NCI-H146 treated with DMSO at 0.1 percent for 48 hours (cell line): ENCODE data around the gene CCDC170.
"Not testable (repeated sequence)": the region's sequence is repeated elsewhere in the genome, so short reads cannot be mapped to it uniquely, and the experiment has no call there.

Experiments used
- DNase-seq: peaks from one replicate; lab custom pipeline; 2025; ENCODE audit not compliant: unreplicated experiment; lab: John Stamatoyannopoulos, UW

The CCDC170 gene

DNA sequence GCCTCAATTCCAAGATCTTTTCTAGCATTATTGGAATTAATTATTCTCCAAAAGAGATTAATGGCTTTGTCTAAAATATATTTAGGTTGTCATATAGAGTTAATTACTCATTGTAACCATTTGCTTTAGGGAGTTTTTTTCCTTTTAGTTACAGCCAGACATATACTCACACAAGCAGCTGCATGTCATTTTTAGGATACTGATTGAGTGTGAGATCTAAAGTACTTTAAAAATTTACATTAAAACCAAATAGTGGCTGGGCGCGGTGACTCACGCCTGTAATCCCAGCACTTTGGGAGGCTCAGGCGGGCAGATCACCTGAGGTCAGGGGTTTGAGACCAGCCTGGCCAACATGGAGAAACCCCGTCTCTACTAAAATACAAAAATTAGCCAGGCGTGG, 51.1 kb downstream of the CCDC170 start:
- not testable (repeated sequence) for DNase-seq

DNA sequence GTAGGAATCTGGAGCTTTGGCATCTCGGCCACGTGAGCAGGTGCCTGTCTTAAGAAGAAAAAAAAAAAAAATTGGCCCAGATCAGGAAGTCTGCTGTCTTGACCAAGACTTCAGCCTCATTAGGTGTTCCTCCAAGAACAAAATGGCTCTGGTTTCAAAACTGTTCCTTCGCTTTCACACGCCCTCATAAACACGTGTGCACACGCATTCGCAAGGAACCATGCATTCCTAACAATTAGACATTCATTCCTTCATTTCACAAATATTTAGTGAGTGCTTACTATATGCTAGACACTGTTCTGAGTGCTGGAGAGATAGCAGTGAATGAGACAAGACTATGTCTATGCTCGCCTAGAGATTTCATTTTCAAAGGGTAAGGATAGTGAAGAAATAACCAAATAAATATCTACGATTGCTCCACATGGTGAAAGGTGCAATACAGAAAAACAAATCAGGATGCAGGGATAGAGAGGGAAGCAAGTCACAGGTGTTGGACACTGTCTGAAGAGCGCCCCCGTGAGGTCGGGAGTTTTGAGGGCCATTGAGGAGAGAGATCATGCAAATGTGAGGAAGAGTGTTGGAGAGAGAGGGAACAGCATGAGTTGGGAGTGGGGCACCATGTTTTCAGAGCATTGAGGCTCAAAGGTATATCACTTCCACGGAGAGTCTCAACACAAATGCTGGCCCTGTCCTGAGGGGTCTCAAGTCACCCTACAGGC, 53.3 kb downstream of the CCDC170 start:
- no peak for DNase-seq

DNA sequence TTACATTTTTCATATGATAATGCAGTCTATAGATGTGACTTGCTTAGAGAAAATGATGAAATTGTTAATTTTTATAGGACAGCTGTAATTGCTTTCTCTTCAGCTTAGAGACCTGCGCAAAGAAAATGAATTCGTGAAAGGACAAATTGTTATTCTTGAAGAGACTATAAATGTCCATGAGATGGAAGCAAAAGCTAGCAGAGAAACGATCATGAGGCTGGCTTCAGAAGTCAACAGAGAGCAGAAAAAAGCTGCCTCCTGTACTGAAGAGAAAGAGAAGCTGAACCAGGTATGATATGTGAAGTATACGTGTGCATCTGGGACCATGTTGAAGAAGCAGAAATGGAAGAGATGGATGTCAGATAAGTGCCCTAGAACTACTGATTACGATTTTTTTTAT, 54.4 kb downstream of the CCDC170 start:
- DNase-seq = no peak

DNA sequence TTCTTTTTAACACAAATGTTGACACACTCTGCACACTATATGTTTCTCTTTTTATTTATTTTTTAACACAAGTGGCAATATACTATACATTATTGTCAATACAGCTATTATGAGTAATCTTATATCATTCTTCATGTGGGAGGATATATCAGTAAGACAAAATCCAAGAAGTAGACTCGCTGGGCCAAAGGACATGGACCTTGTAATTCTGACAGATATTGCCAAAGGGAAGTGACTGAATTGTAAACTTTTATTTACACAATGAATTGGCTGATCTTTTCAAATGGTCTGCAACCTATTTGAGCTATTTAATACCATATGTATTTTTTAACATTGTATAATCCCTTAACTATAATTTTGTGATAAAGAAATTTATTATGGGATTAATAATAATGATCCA, 56.0 kb downstream of the CCDC170 start:
- no peak for DNase-seq

DNA sequence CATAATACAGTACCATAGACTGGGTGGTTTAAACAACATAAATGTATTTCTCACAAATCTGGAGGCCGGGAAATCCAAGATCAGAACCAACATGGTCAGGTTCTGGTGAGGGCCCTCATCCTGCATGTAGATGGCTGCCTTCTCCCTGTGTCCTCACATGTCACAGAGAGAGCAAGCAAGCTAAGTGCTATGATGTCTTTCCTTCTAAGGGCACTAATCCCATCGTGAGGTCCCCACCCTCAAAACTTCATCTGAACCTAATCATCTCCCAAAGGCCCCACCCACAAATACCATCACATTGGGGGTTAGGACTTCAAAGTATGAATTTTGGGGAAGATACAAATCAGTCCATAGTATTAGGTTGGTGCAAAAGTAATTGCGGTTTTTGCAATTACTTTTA, 56.8 kb downstream of the CCDC170 start:
- DNase-seq = no peak

DNA sequence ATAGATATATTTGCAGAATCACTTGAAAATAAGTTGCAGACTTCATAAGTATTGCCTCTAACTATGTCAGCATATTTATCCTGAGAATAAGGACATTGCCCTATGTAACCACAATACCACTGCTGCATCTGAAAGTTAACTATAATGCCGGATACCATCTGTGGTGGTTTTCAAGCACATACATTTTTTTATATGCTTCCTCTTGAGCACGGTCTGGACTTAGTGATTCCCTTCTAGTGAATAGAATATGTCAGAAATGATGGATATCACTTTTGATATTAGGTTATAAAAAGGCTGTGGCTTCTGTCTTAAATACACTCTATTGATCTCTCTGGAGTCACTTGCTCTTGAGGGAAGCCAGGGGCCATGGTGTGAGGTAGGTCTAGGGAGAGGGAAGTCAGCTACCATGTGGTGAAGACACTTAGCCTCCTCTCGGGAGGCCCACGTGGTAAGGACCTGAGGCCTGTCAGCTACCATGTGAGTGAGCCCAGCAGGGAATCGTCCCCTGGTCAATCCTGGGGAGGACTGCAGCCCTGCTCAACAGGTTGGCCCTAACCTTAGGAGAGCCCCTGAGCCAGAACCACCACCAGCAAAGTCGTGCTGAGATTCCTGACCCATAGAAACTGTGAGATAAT, 57.5 kb downstream of the CCDC170 start:
- DNase-seq = no peak

DNA sequence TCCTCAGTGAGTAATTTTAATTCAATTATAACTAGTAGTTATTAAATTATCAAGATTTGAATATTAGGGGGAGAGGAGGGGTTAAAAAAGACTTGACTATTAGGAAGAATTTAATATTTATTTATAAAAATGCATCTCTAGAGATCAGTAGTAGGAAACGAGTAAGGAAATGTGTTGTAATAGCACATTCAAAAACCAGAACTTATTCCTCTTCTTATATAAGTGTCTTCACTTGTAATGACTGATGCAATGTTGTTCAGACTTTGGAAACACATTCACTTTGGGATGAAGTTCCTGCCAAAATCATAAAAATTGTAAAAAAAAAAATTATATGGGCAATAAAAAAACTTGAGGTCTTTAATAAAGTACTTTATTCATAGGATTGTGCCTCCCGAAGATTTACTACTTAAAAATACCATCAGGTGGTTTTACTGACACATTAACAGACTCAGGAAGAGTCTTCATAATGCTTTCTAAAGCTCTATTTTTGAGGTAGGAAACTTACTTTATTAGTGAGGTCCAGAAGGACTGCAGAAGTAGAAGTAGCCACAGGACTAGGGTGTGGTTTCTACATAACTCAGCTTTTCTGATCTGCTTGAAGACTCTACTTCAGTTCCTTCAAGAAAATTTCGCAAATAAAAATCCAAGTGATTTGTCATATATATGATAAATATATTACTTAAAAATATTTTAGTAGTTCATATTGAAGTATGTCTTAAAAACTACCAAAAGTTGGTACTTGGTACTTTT, 59.8 kb downstream of the CCDC170 start:
- no peak for DNase-seq

DNA sequence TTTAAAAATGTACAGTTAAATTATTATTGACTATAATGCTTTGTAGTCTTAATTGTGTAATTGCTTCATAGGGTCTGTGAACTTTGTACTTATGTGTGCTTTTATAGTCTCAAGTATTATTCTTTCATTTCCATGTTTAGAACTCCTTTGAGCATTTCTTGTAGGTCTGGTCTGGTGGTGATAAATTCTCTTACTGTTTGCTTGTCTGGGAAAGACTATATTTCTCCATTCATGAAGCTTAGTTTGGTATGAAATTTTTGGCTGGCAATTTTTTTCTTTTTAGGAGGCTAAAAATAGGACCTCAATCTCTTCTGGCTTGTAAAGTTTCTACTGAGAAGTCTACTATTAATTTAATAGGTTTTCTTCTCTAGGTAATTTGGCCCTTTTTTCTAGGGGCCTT, 67.4 kb downstream of the CCDC170 start:
- DNase-seq = no peak

DNA sequence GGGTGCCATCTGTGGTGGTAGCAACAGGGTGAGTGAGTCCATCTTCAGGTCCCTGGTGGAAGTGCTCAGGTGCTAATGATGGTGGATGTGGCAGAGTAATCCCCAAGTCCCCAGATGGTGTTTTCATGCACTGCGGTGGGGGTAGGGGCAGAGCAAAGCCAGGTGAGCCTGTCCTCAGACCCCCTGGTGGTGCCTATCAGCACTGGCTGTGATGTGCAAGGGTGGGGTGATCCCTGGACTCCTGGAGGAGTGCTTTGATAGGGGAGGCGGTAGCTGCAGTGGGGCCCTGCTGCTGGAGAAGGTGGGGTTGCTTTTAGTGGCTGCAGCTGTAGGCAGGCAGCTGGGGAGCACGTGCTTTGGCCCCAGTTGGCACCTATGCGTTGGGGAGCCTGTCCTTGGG, 70.8 kb downstream of the CCDC170 start:
- DNase-seq = no peak

DNA sequence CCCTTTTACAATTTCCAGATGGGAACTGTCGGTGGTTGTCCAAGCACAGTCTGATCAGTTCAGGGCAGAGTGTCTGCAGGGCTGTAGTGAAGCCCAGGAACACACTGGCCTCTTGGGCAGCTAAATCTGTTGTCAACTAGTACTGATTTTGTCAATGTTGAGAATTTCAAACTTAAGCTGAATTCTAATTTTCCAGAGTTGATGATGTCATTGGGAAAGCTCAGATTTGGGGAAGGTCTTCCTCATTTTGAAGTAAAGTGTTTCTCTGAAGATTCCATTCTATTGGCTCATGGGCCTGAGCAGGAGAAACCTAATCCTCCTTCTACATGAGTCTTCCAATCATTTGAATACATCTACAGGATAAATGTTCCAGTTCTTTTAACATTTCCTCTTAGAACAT, 72.1 kb downstream of the CCDC170 start:
- DNase-seq = no peak

DNA sequence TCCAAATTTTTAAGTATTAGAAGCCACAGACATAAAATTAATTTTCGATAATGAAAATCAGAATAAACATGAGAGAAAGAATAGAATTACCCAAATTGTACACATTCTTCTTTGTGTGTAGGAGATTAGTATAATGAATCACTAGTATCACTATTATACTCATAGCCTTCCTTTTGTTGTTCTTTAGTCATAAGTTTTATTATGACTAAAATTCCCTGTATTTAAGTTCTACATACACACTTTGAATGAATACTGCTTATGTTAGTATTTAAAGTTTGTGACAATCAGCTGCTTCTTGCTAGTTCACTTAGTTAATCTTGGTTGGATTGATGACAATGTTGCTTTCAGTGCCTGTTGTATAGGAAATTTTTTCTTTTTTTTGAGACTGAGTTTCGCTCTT, 72.7 kb downstream of the CCDC170 start:
- DNase-seq = no peak

DNA sequence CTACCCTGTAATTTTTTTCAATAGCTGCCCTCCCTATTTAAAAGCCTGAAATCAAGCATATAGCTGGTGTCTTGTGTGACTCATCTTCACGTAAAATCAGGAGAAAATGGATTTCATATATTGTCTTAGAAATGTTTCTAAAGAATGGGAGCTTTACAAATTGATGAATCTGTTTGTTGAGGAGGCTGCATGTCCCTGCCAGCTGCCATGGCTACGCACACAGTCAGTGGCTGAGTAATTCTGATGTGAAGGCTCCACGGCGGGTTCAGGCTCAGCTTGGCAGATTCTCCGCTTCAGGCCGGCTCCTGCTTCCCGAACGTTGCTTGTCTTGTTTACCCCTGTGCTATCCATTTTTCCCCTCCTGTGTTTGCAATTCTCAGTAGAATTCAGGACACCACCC, 82.8 kb downstream of the CCDC170 start:
- DNase-seq = no peak

DNA sequence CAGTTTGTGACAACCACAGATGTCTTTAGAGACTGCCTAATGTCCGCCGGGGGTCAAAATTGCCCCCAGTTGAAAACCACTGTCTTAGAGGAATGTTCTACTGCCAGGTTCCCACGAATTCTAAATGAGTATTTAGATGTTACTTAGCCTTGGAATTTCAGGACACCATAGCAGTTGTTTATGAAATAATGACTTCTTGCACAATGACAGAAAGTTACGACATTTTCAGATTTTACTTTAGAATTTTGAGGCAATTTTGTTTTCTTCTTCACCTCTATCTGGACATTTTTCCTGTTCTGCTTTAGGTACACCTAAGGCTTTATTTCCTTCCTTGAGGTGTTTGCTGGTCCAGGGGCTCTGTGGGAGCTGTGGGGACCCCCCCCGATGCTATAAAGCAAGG, 83.4 kb downstream of the CCDC170 start:
- DNase-seq = no peak

DNA sequence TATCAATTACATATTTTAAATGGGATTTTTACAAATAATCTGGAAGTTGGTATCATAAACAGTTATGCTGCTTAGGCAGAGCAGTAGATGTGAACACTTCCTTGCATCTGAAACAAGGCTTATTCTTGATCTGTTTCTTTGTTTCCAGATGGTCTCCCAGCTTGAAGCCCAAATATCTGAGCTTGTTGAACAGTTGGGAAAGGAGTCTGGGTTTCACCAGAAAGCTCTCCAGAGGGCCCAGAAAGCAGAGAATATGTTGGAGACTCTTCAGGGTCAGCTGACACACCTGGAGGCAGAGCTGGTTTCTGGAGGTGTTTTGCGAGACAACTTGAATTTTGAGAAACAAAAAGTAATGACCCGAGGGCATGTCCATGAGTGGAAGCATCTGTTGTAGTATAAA, 91.9 kb downstream of the CCDC170 start:
- DNase-seq = no peak

DNA sequence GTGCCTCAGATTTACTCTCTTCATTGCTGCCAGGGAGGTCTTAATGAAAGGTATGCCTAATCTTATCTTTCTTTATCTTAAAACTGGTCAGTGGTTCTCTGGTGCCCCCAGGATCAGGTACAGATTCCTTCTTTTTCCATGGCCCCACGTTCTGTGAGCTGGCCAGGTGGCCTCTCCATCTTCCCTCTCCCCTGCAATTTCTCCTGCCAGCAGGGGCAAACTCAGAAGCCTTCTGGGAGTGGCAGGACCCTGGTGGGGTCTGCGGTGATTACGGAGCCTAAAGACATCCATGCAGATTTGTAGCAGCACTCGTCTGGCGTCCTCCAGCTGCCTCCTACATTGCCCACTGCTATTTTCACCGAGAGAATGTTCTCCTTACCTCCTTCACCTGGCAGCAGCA, 95.8 kb downstream of the CCDC170 start:
- DNase-seq = no peak

DNA sequence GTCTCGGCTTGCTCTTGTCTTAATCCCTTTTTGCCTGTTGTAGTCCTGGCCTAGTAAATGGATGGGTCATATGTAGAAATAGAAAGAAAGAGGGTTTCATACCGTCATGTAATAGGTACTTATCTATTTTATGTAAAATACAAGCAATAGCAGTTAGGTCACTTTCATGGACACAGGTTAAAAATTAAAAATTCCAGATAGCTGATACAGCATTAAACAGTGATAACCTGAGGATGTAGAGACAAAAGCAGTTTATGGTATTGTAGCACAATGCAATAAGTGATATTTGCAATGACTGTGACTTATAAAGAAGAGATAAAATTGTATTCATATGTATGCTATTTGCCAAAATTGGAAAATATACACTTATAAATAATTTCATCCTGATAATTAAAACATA, 96.9 kb downstream of the CCDC170 start:
- no peak for DNase-seq

DNA sequence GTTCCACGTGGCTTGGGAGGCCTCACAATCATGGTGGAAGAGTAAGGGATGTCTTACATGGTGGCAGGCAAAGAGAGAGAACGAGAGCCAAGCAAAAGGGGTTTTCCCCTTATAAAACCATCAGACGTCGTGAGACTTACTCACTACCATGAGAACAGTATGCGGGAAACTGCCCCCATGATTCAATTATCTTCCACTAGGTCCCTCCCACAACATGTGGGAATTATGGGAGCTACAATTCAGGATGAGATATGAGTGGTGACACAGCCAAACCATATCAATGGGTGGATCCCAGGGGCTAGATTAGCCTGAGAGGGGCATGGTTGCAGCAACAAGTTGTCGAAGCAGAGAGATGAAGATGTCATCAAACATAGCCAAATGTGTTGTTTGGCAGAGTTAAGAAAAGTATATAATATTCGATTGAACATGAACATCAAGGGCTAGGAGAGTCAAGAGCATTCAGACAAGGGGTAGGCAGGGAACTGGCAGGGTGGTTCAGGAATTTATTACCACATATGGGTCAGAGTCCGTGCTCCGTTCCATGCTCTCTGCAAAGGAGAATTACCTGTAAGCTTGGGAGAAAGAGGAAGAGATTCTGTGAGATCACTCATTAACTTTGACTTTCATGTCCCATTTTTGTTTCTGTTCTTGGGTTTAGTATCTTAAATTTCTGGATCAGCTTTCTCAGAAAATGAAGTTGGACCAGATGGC, 98.8 kb downstream of the CCDC170 start:
- DNase-seq = no peak

DNA sequence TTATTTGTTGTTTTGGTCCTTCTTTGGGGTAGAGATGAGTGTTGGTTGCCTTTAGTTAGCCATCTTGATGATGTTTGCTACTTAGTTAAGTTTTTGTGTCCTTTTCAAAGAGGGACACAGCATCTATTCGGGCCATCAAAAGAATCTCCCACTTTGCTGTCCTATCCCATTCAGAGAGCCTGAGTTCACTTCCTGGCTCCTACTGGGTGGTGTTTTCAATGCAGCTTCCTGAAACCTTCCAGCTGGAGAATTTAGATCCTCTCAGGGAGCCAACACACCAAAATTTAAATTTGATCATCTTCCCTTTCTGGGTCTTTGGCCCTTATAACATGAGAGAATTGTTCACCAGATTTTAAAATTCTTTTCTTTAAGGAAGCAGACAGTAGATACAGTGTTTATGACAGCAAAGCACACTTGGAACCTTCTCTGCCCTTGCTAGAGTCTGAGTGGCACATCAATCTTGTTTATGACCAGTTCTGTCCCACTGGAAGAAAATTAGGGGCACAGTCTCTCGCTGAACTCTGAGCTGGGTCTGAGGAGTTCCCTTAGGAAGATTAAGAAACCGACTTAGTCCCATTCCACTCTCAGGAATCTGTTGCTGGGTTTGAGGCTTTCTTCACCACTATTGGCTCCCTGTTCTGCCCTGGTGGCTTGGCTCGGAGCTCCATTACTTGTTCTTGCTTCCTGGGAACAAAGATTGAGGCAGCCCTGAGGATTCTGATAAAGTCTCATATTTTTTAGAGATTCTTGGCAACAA, 115.5 kb downstream of the CCDC170 start:
- DNase-seq = no peak

DNA sequence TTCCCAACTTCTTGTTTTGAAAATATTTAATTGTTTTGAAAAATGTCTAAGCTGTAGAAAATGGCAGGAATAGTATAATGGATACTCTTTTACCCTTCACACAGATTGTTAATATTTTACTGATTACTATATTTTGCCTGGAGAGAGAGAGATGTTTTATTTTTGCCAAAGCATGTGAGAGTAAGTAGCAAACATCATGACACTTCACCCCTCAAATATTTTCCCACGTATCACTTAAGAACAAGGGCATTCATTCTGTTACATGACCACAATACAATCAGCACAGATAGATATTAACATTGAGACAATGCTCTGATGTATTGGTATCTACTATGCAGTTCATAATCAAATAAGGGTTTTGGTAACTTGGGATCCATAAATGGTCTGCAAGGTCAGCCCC, 116.5 kb downstream of the CCDC170 start:
- DNase-seq = no peak

DNA sequence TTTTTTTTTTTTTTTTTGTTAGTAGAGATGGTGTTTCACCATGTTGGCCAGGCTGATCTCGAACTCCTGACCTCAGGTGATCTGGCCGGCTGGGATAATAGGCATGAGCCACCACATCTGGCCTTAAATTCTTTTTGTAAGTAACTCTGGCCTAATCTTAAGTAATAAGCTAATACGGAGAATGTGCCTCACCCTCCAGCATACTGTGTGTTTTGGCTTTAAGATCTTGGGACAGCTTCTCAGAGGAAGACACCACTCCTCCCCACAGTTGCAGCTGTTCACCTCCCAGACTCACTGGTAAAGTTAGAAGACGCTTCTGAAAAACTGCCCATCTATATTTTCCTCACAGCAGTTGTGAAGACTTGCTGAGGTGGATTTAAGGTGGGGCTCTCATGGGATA, 120.8 kb downstream of the CCDC170 start:
- DNase-seq = no peak

DNA sequence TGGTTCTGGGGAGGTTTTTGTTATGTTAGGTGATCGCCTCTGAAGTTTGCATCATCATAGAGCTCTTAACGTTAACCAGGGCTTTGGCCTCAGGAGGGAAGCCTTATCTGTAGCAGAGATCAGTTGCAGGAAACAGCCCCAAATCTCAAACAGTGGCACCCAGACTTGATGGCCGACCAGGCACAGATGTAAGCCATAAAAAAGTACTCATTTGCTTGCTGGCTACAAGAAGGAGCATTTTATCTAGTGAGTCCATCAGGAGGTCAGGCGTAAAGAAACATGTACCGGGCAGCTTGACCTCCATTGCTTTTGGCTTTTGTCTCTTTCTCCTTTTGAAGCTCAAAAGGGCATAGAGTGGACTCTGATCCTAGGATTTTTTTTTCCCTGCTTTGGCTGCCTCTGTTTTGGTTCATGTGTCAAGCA, 122.3 kb downstream of the CCDC170 start:
- DNase-seq = no peak
